ENCODE measurements around the gene RAB40B. TPM values are rescaled to one million over a fixed set of nuclear protein-coding genes. Genes with fewer than 3 reads are reported as not detected.

RAB40B gene
- total and polyA plus RNA-seq, 2 of the 13 experiments (the other 11 are each of a cell fraction or from before 2014, with no cell fraction given): 6.2 to 6.5 TPM

GRCh38 chr17:82734987-82735866 lies 36.7 kb upstream of the RAB40B start, which contains the start of gene FN3K (continued):
- TF ChIP-seq ATF5 (CRISPR knock-in tag; IDR thresholded peaks at IDR 0.05; ENCODE audit: low read depth) (no peak), FOSL2 (CRISPR knock-in tag; IDR thresholded peaks at IDR 0.05) (no peak), ZNF296 (CRISPR knock-in tag; conservative IDR thresholded peaks at IDR 0.05) (no peak), ZNF788 (CRISPR knock-in tag; IDR thresholded peaks at IDR 0.05; ENCODE audit: borderline replicate concordance) (peak; percentile 54), TBX3 (IDR thresholded peaks at IDR 0.05; ENCODE audit: borderline replicate concordance) (no peak), SRY (CRISPR knock-in tag; IDR thresholded peaks at IDR 0.05) (no peak; the same call in 1 of the 2 replicates), ZNF850 (CRISPR knock-in tag; conservative IDR thresholded peaks at IDR 0.05) (no peak), ZNF563 (CRISPR knock-in tag; IDR thresholded peaks at IDR 0.05) (no peak; the same call in 1 of the 2 replicates), GPN1 (CRISPR knock-in tag; IDR thresholded peaks at IDR 0.05; ENCODE audit: borderline replicate concordance) (no peak), NR2C2 (CRISPR knock-in tag; IDR thresholded peaks at IDR 0.05; ENCODE audit: borderline replicate concordance) (peak; percentile 12; the same call in 1 of the 2 replicates), ZNF660 (CRISPR knock-in tag; IDR thresholded peaks at IDR 0.05; ENCODE audit: borderline replicate concordance, low read depth) (no peak), GTF2F1 (IDR thresholded peaks at IDR 0.05; ENCODE audit: low read length) (no peak), EHMT2 (IDR thresholded peaks at IDR 0.05; ENCODE audit: borderline replicate concordance, low read depth, low read length) (no peak), ZNF878 (CRISPR knock-in tag; IDR thresholded peaks at IDR 0.05) (no peak), NR3C1 (CRISPR knock-in tag; IDR thresholded peaks at IDR 0.05) (no peak), ZBTB33 (CRISPR knock-in tag; IDR thresholded peaks at IDR 0.05) (no peak; the same call in 1 of the 2 replicates)
- TF ChIP-seq, protein P1, sequence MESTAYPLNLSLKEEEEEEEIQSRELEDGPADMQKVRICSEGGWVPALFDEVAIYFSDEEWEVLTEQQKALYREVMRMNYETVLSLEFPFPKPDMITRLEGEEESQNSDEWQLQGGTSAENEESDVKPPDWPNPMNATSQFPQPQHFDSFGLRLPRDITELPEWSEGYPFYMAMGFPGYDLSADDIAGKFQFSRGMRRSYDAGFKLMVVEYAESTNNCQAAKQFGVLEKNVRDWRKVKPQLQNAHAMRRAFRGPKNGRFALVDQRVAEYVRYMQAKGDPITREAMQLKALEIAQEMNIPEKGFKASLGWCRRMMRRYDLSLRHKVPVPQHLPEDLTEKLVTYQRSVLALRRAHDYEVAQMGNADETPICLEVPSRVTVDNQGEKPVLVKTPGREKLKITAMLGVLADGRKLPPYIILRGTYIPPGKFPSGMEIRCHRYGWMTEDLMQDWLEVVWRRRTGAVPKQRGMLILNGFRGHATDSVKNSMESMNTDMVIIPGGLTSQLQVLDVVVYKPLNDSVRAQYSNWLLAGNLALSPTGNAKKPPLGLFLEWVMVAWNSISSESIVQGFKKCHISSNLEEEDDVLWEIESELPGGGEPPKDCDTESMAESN (CRISPR knock-in tag; conservative IDR thresholded peaks at IDR 0.05): peak; percentile 61; the same call in 1 of the 2 replicates
- TF ChIP-seq, protein P2, sequence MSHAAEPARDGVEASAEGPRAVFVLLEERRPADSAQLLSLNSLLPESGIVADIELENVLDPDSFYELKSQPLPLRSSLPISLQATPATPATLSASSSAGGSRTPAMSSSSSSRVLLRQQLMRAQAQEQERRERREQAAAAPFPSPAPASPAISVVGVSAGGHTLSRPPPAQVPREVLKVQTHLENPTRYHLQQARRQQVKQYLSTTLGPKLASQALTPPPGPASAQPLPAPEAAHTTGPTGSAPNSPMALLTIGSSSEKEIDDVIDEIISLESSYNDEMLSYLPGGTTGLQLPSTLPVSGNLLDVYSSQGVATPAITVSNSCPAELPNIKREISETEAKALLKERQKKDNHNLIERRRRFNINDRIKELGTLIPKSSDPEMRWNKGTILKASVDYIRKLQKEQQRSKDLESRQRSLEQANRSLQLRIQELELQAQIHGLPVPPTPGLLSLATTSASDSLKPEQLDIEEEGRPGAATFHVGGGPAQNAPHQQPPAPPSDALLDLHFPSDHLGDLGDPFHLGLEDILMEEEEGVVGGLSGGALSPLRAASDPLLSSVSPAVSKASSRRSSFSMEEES (CRISPR knock-in tag; IDR thresholded peaks at IDR 0.05): no peak
- TF ChIP-seq, protein P3, sequence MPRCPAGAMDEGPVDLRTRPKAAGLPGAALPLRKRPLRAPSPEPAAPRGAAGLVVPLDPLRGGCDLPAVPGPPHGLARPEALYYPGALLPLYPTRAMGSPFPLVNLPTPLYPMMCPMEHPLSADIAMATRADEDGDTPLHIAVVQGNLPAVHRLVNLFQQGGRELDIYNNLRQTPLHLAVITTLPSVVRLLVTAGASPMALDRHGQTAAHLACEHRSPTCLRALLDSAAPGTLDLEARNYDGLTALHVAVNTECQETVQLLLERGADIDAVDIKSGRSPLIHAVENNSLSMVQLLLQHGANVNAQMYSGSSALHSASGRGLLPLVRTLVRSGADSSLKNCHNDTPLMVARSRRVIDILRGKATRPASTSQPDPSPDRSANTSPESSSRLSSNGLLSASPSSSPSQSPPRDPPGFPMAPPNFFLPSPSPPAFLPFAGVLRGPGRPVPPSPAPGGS (CRISPR knock-in tag; IDR thresholded peaks at IDR 0.05): peak; percentile 86; the same call in 1 of the 2 replicates
